ENCODE results near the gene AKAP10. TPM values are rescaled to one million over a fixed set of nuclear protein-coding genes. Genes with fewer than 3 reads are reported as not detected.

AKAP10 gene
- total RNA-seq, 4 donors from 2014 or later = 21.9 to 39.1 (median 30.3) TPM

GRCh38 chr17:19948116-19948943 is 29.3 kb downstream of the AKAP10 start:
- ATAC-seq (ENCODE audit: low FRiP score) (no peak), DNase-seq (ENCODE audit: low spot score) (no peak)
- no peak for TF ChIP-seq CTCF (IDR thresholded peaks at IDR 0.05)

- ATAC-seq (ENCODE audit: low FRiP score) = no peak
Measured at GRCh38 chr17:19946921-19947320, 30.7 kb downstream of the AKAP10 start.

GRCh38 chr17:19945009-19945626 is 32.5 kb downstream of the AKAP10 start:
- TF ChIP-seq CTCF (IDR thresholded peaks at IDR 0.05) = no peak
- no peak for DNase-seq (ENCODE audit: low spot score)
- ATAC-seq (ENCODE audit: low FRiP score) = no peak

More at GRCh38 chr17:19946921-19947320, 30.7 kb downstream of the AKAP10 start:
- no peak for DNase-seq (ENCODE audit: low spot score)
- no peak for TF ChIP-seq CTCF (IDR thresholded peaks at IDR 0.05)

GRCh38 chr17:19943599-19943998 is 34.0 kb downstream of the AKAP10 start:
- no peak for TF ChIP-seq CTCF (IDR thresholded peaks at IDR 0.05)
- DNase-seq (ENCODE audit: low spot score) (no peak), ATAC-seq (ENCODE audit: low FRiP score) (no peak)

- no peak for ATAC-seq (ENCODE audit: low FRiP score)
- TF ChIP-seq CTCF (IDR thresholded peaks at IDR 0.05) = no peak
Measured at GRCh38 chr17:19943026-19943425, 34.6 kb downstream of the AKAP10 start.

GRCh38 chr17:19940722-19941464 is 36.7 kb downstream of the AKAP10 start:
- no peak for ATAC-seq (ENCODE audit: low FRiP score)
- DNase-seq (ENCODE audit: low spot score) = no peak
- TF ChIP-seq CTCF (IDR thresholded peaks at IDR 0.05) = no peak

More at GRCh38 chr17:19943026-19943425, 34.6 kb downstream of the AKAP10 start:
- no peak for DNase-seq (ENCODE audit: low spot score)
